PC-9 (cell line): Measurements from ENCODE around the gene HERC2.

Source experiments
- EZH2 ChIP-seq: fragments of 200-600 bp; sonication (generic); IDR thresholded peaks from 2 replicates; pipeline ENCODE4 v1.8.0; 2017; ENCODE audit warnings: antibody characterized with exemption, low read depth
- TF ChIP-seq, protein P1 (sequence below): fragments of 200-600 bp; sonication (generic); conservative IDR thresholded peaks from 2 replicates; pipeline ENCODE4 v1.6.1; 2017; ENCODE audit warnings: mixed run types, antibody characterized with exemption, mild to moderate bottlenecking, moderate library complexity

DNA sequence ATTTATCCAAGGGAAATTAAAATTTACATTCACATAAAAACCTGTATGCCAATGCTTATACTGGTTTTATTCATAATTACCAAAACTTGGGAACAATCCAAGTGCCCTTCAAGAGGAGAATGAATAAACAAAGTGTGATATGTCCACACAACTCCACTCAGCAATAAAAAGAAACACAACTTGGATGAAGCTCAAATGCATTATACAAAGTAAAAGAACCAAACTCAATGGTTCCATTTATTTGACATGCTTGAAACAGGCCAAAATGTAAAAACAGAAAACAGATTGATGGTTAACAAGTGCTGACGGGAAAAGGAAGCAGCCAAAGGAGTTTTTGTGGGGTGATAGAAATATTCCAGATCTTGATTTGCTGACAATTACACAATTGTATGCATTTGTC lies 246.4 kb downstream of the HERC2 start:
- TF ChIP-seq, protein P1, sequence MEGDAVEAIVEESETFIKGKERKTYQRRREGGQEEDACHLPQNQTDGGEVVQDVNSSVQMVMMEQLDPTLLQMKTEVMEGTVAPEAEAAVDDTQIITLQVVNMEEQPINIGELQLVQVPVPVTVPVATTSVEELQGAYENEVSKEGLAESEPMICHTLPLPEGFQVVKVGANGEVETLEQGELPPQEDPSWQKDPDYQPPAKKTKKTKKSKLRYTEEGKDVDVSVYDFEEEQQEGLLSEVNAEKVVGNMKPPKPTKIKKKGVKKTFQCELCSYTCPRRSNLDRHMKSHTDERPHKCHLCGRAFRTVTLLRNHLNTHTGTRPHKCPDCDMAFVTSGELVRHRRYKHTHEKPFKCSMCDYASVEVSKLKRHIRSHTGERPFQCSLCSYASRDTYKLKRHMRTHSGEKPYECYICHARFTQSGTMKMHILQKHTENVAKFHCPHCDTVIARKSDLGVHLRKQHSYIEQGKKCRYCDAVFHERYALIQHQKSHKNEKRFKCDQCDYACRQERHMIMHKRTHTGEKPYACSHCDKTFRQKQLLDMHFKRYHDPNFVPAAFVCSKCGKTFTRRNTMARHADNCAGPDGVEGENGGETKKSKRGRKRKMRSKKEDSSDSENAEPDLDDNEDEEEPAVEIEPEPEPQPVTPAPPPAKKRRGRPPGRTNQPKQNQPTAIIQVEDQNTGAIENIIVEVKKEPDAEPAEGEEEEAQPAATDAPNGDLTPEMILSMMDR, result no peak
- no peak for TF ChIP-seq EZH2
